Suprapubic skin (tissue), 4 donors: ENCODE measurements around the gene JAZF1. TPM values are rescaled to one million over a fixed set of nuclear protein-coding genes. Genes with fewer than 3 reads are reported as not detected.

Experiments
- DNase-seq, 2 donors: peaks; one replicate each; pipeline ENCODE4 v3.0.0-alpha.2; 2019; ENCODE audit warnings: low spot score in 2 of 2
- H3K27ac ChIP-seq: fragments of 200-600 bp; sonication (generic); one replicate; pipeline ENCODE4 v1.5.1; 2019
- H3K27me3 ChIP-seq: fragments of 200-600 bp; sonication (generic); one replicate; pipeline ENCODE4 v1.5.1; 2019
- H3K36me3 ChIP-seq: fragments of 200-600 bp; sonication (generic); one replicate; pipeline ENCODE4 v1.5.1; 2019
- H3K4me1 ChIP-seq: fragments of 200-600 bp; sonication (generic); one replicate; pipeline ENCODE4 v1.5.1; 2019
- H3K4me3 ChIP-seq: fragments of 200-600 bp; sonication (generic); one replicate; pipeline ENCODE4 v1.5.1; 2019; ENCODE audit warnings: mild to moderate bottlenecking
- H3K9me3 ChIP-seq: fragments of 200-600 bp; sonication (generic); one replicate; pipeline ENCODE4 v1.5.1; 2019
- EP300 ChIP-seq: sonication (generic); formaldehyde crosslinking; IDR thresholded peaks from one replicate; pipeline ENCODE4 v1.6.1; 2017; ENCODE audit warnings: antibody characterized with exemption
- POLR2A ChIP-seq, 2 donors: fragments of 450-650 bp; IDR thresholded peaks; one replicate each; pipeline ENCODE4 v1.6.1; 2017; ENCODE audit warnings: antibody characterized with exemption in 2 of 2, mild to moderate bottlenecking in 2 of 2, moderate library complexity in 2 of 2
- POLR2AphosphoS5 ChIP-seq, 3 donors: sonication (generic); formaldehyde crosslinking; IDR thresholded peaks; one replicate each; pipeline ENCODE4 v1.6.1; 2017; ENCODE audit warnings: antibody characterized with exemption in 3 of 3
- WGBS: methylation state at CpG from one replicate; pipeline ENCODE4 v1.1.5; 2018; 5-methylcytosine and 5-hydroxymethylcytosine counted together
- total RNA-seq, 4 donors: library from RNA; depleted of rRNA; stranded (reverse); fragments of >200 nt; gene quantifications; one replicate each; pipeline ENCODE4 v1.1.0, GENCODE V29; 2016
- TF ChIP-seq, protein P1 (sequence below), 2 donors: fragments of 200-600 bp in 1 of 2; fragments of 450-650 bp in 1 of 2; sonication (generic) in 1 of 2; IDR thresholded peaks; one replicate each; pipeline ENCODE4 v1.5.1; 2016 to 2019; ENCODE audit warnings: antibody characterized with exemption in 2 of 2, mild to moderate bottlenecking in 1 of 2, moderate library complexity in 1 of 2

Gene JAZF1
- total RNA-seq, 4 donors from 2014 or later, result 5.0 to 8.4 (median 7.4) TPM

DNA sequence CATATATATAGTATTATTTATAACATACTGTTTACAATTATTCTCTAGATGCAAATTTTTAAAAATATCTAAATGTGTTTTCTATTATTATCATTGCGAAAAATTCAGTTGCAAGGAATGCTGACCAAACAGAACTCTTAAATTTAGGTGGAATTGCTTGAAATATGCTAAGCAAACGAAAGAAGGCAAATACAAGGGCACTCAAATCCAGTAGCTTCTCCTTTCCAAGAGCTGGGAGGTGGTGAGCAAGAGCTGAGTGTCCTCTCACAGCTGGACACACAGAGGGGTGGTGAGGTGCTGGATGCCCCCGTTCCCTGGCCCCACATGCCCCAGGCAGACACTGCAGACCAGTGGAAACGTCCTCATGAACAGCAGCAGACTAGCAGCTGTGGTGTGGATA lies 274.6 kb downstream of the JAZF1 start:
- TF ChIP-seq, protein P1, sequence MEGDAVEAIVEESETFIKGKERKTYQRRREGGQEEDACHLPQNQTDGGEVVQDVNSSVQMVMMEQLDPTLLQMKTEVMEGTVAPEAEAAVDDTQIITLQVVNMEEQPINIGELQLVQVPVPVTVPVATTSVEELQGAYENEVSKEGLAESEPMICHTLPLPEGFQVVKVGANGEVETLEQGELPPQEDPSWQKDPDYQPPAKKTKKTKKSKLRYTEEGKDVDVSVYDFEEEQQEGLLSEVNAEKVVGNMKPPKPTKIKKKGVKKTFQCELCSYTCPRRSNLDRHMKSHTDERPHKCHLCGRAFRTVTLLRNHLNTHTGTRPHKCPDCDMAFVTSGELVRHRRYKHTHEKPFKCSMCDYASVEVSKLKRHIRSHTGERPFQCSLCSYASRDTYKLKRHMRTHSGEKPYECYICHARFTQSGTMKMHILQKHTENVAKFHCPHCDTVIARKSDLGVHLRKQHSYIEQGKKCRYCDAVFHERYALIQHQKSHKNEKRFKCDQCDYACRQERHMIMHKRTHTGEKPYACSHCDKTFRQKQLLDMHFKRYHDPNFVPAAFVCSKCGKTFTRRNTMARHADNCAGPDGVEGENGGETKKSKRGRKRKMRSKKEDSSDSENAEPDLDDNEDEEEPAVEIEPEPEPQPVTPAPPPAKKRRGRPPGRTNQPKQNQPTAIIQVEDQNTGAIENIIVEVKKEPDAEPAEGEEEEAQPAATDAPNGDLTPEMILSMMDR (IDR thresholded peaks at IDR 0.05), result no peak
- TF ChIP-seq POLR2AphosphoS5 (IDR thresholded peaks at IDR 0.05) (no peak), EP300 (no peak), POLR2A (IDR thresholded peaks at IDR 0.05) (no peak)
- Histone ChIP-seq H3K27ac (no peak overlapping the region), H3K4me1 (no peaks in the 10 kb centered on the region), H3K4me3 (no peak overlapping the region), H3K27me3 (no peaks in the 10 kb centered on the region), H3K9me3 (no peaks in the 10 kb centered on the region), H3K36me3 (no peaks in the 10 kb centered on the region)
- DNase-seq, result no peak
- WGBS, result 67% methylated on average over 4 of the region's 4 CpGs

DNA sequence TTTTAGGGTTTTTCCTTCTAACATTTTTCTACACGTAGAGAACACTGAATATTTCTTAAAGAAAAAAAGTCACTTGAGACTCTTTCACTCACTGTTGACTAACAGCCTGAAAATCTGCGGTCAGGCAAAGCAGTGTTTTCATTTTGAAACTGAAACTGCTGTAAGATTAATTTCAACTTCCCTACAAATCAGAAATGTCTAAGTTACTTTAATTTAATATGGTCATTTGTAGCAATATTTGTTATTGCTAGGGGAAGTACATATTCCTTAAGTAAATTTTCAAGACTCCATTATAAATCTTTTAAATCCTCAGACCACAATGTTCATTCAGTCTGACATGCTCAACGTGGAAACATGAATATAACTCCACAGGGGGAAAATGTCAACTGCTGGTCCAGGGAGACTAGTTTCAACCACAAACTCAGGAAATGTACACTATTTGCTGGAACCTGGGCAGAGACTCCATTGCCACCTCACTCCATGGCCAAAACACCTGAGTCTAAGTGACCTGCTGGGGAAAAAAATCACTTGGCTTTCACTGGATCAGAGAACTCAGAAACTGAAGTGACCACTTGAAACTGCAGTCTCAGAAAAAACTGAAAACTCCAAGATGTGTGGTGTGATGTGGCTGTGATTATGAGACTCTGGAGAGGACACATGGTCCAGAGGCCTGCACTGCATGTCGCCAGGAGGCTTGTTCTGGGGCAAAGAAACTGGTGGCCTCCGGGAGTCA lies 279.4 kb downstream of the JAZF1 start:
- no peak for DNase-seq
- peak overlapping the region; percentile 21 for H3K4me3 ChIP-seq
- TF ChIP-seq, protein P1 (IDR thresholded peaks at IDR 0.05), result no peak
- TF ChIP-seq POLR2A (IDR thresholded peaks at IDR 0.05) (no peak), POLR2AphosphoS5 (IDR thresholded peaks at IDR 0.05) (no peak), EP300 (no peak)
- no peaks in the 10 kb centered on the region for H3K9me3 ChIP-seq
- peak overlapping the region; percentile 61 for H3K27ac ChIP-seq
- WGBS, result 46% methylated on average over 5 of the region's 5 CpGs
- no peaks in the 10 kb centered on the region for H3K36me3 ChIP-seq
- peaks cover 4% of the 10 kb centered on the region for H3K4me1 ChIP-seq
- no peaks in the 10 kb centered on the region for H3K27me3 ChIP-seq

DNA sequence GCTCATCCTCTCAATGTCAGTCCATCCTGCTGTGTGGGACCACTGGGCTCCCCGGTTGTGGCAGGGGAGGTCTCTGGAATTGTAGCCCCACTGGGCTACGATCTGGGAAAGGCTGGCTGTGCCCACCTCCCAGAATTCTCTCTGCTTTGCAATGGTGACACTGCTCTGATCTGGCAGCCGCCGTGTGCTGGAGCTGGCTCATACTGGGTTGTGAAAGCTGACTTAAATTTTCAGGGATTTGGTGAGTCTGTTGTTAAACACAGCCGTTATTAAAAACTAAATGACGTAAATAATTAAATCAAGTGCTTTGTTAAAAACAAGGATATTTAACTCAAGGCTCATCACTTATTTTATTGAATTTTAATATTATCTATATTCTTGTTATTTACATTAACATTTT lies 280.6 kb downstream of the JAZF1 start:
- H3K4me1 ChIP-seq, result peaks cover 4% of the 10 kb centered on the region
- TF ChIP-seq, protein P1 (IDR thresholded peaks at IDR 0.05), result no peak
- no peak for TF ChIP-seq EP300
- no peak for TF ChIP-seq POLR2AphosphoS5 (IDR thresholded peaks at IDR 0.05)
- no peak for TF ChIP-seq POLR2A (IDR thresholded peaks at IDR 0.05)
- H3K27ac ChIP-seq, result no peak overlapping the region
- 84% methylated on average over 6 of the region's 6 CpGs for WGBS
- no peak overlapping the region for H3K4me3 ChIP-seq
- no peaks in the 10 kb centered on the region for H3K36me3 ChIP-seq
- H3K9me3 ChIP-seq, result no peaks in the 10 kb centered on the region
- H3K27me3 ChIP-seq, result no peaks in the 10 kb centered on the region
- DNase-seq, result no peak

GRCh38 chr7:27899601-27900000 lies 281.0 kb downstream of the JAZF1 start:
- Histone ChIP-seq H3K4me1 (peaks cover 4% of the 10 kb centered on the region), H3K4me3 (no peak overlapping the region), H3K36me3 (no peaks in the 10 kb centered on the region), H3K9me3 (no peaks in the 10 kb centered on the region), H3K27me3 (no peaks in the 10 kb centered on the region), H3K27ac (no peak overlapping the region)
- TF ChIP-seq POLR2AphosphoS5 (IDR thresholded peaks at IDR 0.05), result no peak
- TF ChIP-seq, protein P1 (IDR thresholded peaks at IDR 0.05), result no peak
- no peak for TF ChIP-seq POLR2A (IDR thresholded peaks at IDR 0.05)
- WGBS, result 100% methylated on average over 2 of the region's 2 CpGs
- no peak for DNase-seq

GRCh38 chr7:27897441-27897847 lies 283.2 kb downstream of the JAZF1 start:
- peaks cover 4% of the 10 kb centered on the region for H3K4me1 ChIP-seq
- no peak for DNase-seq
- peaks cover 9% of the 10 kb centered on the region for H3K36me3 ChIP-seq
- H3K27me3 ChIP-seq, result no peaks in the 10 kb centered on the region
- WGBS, result 90% methylated on average over 10 of the region's 10 CpGs
- H3K4me3 ChIP-seq, result no peak overlapping the region
- no peak overlapping the region for H3K27ac ChIP-seq
- no peak for TF ChIP-seq POLR2A (IDR thresholded peaks at IDR 0.05)
- TF ChIP-seq POLR2AphosphoS5 (IDR thresholded peaks at IDR 0.05), result no peak
- TF ChIP-seq EP300, result no peak
- TF ChIP-seq, protein P1 (IDR thresholded peaks at IDR 0.05), result no peak
- no peaks in the 10 kb centered on the region for H3K9me3 ChIP-seq
